ENCODE data around the gene CABLES1.

- TF ChIP-seq RAD21 (IDR thresholded peaks at IDR 0.05; ENCODE audit: low read length) (no peak), TAF1 (IDR thresholded peaks at IDR 0.05; ENCODE audit: borderline replicate concordance, low read depth, low read length) (no peak), CTCF (IDR thresholded peaks at IDR 0.05) (no peak), ELF1 (IDR thresholded peaks at IDR 0.05) (no peak), MXI1 (IDR thresholded peaks at IDR 0.05; ENCODE audit: low read depth, low read length) (no peak), RXRA (IDR thresholded peaks at IDR 0.05; ENCODE audit: borderline replicate concordance, low read depth) (no peak), REST (IDR thresholded peaks at IDR 0.05; ENCODE audit: low read depth, low read length) (no peak), FOXJ3 (CRISPR knock-in tag; IDR thresholded peaks at IDR 0.05) (no peak), POLR2AphosphoS5 (IDR thresholded peaks at IDR 0.05; ENCODE audit: low read depth, low read length) (no peak), EZH2phosphoT487 (IDR thresholded peaks at IDR 0.05; ENCODE audit: borderline replicate concordance, low read depth) (no peak), ZBTB33 (IDR thresholded peaks at IDR 0.05; ENCODE audit: borderline replicate concordance, low read depth) (no peak), FOSL2 (IDR thresholded peaks at IDR 0.05; ENCODE audit: borderline replicate concordance, low read depth) (no peak), GABPA (IDR thresholded peaks at IDR 0.05; ENCODE audit: low read depth) (no peak)
- TF ChIP-seq, protein P1, sequence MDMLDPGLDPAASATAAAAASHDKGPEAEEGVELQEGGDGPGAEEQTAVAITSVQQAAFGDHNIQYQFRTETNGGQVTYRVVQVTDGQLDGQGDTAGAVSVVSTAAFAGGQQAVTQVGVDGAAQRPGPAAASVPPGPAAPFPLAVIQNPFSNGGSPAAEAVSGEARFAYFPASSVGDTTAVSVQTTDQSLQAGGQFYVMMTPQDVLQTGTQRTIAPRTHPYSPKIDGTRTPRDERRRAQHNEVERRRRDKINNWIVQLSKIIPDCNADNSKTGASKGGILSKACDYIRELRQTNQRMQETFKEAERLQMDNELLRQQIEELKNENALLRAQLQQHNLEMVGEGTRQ (IDR thresholded peaks at IDR 0.05; ENCODE audit: borderline replicate concordance, low read depth, low read length) = no peak
Measured at GRCh38 chr18:23144640-23145039, 9.4 kb downstream of the CABLES1 start.
